RWPE1 (cell line): Measurements from ENCODE around the gene DNAH11.

ENCODE experiments used
- CTCF ChIA-PET: fragments of 350-600 bp; sonication (Branson Sonifier 250); formaldehyde crosslinking; extraction: SDS; loops from one replicate; lab custom pipeline; 2021; lab: Yijun Ruan, JAX
- POLR2A ChIA-PET: fragments of 400-600 bp; formaldehyde crosslinking; extraction: SDS; loops from one replicate; lab custom pipeline; 2020; ENCODE audit warnings: antibody characterized with exemption; ENCODE audit not compliant: low non-redundant PET; lab: Yijun Ruan, JAX
- DNase-seq: peaks from one replicate; pipeline ENCODE4 v3.0.0; 2012; ENCODE audit warnings: low spot score
- H3K27ac ChIP-seq: fragments of 450-650 bp; 2 replicates; pipeline ENCODE4 v1.5.1; 2017
- TF ChIP-seq, protein P1 (sequence below): fragments of 450-650 bp; conservative IDR thresholded peaks from 2 replicates; pipeline ENCODE4 v1.5.1; 2017; ENCODE audit warnings: low read depth, mild to moderate bottlenecking

DNAH11 gene

DNA sequence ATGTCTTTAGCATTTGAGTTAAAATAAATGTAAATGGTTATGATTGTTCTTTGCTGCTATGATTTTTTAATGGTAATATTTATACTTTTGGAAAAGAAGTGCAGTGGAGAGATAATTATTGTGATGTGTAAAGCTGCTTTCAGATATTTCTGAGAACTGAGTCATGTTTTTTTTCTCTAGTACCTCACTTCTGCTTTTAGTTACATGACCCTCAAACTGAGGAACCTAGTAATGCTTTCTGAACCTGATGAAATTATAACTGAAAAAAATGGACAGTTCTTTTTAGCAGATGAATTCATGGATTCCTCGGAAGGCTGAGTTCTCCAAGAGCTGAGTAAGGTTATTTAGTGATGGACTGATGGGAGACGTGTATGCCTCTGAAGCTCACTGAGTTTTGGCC is 235.1 kb downstream of the DNAH11 start:
- H3K27ac ChIP-seq, result no peak overlapping the region
- POLR2A ChIA-PET, result no interaction called here
- TF ChIP-seq, protein P1, sequence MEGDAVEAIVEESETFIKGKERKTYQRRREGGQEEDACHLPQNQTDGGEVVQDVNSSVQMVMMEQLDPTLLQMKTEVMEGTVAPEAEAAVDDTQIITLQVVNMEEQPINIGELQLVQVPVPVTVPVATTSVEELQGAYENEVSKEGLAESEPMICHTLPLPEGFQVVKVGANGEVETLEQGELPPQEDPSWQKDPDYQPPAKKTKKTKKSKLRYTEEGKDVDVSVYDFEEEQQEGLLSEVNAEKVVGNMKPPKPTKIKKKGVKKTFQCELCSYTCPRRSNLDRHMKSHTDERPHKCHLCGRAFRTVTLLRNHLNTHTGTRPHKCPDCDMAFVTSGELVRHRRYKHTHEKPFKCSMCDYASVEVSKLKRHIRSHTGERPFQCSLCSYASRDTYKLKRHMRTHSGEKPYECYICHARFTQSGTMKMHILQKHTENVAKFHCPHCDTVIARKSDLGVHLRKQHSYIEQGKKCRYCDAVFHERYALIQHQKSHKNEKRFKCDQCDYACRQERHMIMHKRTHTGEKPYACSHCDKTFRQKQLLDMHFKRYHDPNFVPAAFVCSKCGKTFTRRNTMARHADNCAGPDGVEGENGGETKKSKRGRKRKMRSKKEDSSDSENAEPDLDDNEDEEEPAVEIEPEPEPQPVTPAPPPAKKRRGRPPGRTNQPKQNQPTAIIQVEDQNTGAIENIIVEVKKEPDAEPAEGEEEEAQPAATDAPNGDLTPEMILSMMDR, result no peak
- CTCF ChIA-PET, result interaction anchor here (0.7 to 0.9 kb wide), 2 partner anchors 223 to 885 kb away, joined by 3 to 4 read pairs; no protein-coding TSS in a partner anchor
- no peak for DNase-seq

DNA sequence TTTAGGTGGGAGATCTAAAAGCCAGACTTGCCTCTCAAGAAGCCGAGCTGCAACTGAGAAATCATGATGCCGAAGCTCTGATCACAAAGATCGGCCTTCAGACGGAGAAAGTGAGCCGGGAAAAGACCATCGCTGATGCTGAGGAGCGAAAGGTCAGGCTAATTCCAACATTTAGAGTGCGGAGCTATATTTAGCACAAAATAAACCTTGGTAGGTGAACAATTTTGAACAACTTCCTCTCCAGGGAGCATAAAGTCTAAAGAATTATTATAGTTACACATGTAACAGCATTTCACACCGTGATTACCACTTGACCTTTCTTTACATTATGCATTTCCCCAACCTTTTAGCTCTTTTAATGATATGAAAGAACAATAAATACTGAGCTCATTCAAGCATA is 236.1 kb downstream of the DNAH11 start:
- ChIA-PET CTCF (interaction anchor here (0.6 kb wide), 1 partner anchor 47 kb away, joined by 3 read pairs; no protein-coding TSS in a partner anchor), POLR2A (no interaction called here)
- H3K27ac ChIP-seq, result no peak overlapping the region
- DNase-seq, result no peak
- TF ChIP-seq, protein P1, result no peak

DNA sequence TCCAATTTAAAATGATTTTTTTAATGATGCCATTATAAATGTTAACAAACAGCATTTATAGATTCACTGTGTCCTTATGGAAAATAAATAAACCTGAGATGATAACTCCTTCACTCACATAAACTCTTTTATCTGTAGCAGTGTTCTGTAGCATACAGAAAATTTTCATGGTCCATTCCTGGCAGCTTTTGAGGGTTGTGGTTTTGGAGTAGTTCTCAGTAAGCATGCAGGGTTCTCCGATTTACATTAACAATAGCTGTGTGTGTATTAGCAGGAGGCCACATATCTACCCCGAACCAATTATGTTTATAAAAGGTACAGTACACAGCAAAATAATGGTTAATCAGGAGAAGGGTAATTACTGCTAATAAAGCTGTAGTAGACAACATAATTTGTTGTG is 240.2 kb downstream of the DNAH11 start:
- no peak for DNase-seq
- ChIA-PET POLR2A (no interaction called here), CTCF (interaction anchor here (1.9 kb wide), 1 partner anchor 16 kb away, joined by 5 read pairs; no protein-coding TSS in a partner anchor)
- TF ChIP-seq, protein P1, result no peak
- no peak overlapping the region for H3K27ac ChIP-seq

DNA sequence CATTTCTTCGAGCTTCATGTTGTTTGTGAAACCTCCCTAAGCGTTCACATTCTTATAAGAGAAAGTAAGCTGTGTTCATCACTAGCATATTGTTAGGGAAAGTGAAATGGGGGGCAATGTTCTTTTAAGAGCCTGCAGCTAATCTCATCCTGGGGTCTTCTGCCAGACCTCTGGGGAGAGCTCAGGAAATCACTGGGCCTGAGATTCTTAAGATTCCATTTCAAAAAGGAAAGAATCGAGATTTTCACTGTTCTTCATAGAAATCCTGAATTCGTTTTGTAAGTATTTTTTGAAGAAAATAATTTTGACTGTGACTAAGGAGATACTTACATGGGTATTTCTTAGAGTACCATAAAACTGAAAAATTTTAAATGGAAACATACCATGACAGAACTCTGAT is 242.2 kb downstream of the DNAH11 start:
- POLR2A ChIA-PET, result no interaction called here
- CTCF ChIA-PET, result no interaction called here
- DNase-seq, result no peak
- TF ChIP-seq, protein P1, result no peak
- H3K27ac ChIP-seq, result no peak overlapping the region

DNA sequence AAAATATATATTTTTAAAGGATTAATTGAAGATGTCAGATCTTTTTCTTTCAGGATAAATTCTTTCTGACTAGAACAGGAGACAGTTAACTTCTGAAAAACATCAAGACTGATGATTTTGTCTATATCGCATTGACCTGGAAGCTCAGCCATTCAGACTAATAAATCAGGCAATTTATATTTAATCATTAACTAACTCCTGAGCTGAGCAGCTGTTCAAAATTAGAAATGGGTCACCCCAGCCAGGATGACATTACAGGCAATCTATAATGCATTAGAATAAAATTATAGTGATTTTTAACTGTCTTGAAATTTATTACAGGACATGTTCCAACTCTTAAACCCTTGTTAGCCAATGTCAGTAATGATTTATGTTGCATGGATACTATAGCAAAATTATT is 263.0 kb downstream of the DNAH11 start:
- DNase-seq, result no peak
- TF ChIP-seq, protein P1, result no peak
- CTCF ChIA-PET, result no interaction called here

DNA sequence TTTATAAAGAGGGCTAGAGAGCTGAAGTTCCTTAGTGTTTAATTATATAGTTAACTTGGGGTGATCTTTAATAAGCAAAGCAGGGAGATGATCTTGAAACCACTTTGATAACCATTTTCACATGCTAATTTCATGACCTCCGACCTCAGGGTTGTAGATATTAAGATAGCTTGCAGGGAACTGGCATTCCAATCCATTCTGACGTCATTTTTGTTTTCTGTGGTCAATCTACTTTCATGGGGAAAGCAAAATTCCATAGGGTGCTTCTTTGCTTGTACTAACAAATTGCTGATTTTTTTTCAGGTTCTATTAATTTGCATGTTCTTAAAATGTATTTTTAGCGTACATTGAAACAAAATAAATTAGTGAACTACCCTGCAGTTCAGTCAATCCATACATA is 263.5 kb downstream of the DNAH11 start:
- CTCF ChIA-PET, result no interaction called here
- TF ChIP-seq, protein P1, result no peak
- H3K27ac ChIP-seq, result no peak overlapping the region
- POLR2A ChIA-PET, result no interaction called here
- DNase-seq, result no peak

More for the DNA sequence above, 263.0 kb downstream of the DNAH11 start:
- no peak overlapping the region for H3K27ac ChIP-seq
- POLR2A ChIA-PET, result no interaction called here
